ENCODE results near the gene RNF5. TPM values are rescaled to one million over a fixed set of nuclear protein-coding genes. Genes with fewer than 3 reads are reported as not detected.

The RNF5 gene
- total RNA-seq, 4 donors from 2014 or later = 54.6 to 98.3 (median 78.1) TPM

GRCh38 chr6:32179766-32180405, 1.7 kb downstream of the RNF5 start:
- no peaks in the 10 kb centered on the region for H3K27me3 ChIP-seq
- in situ Hi-C loops (cut with MboI; ENCODE audit: low sequenced_read_pairs in 4 of 4) (loop anchor here in 3 of 4 donors (25.0 kb wide), 6 partner anchors 218 to 1568 kb away; partner anchors contain the start of genes BRD2 (in 3 of the 3), HLA-DMA (in 3 of the 3), APOM (in 2 of the 3) and BAG6 (in 2 of the 3)), intact Hi-C loops (cut with DNase I; ENCODE audit: low total_unique reads) (loop anchor here (5.0 to 10.0 kb wide), 6 partner anchors 205 to 1135 kb away; partner anchors contain the start of genes B3GALT4, BRD2, CSNK2B and DXO)
- ATAC-seq (no peak), DNase-seq (no peak)
- peaks cover 0 to 19% of the 10 kb centered on the region in 2 donors for H3K36me3 ChIP-seq
- H3K9me3 ChIP-seq = no peaks in the 10 kb centered on the region
- H3K4me1 ChIP-seq = peaks cover 42 to 49% of the 10 kb centered on the region in 2 donors
- no peak for TF ChIP-seq CTCF (IDR thresholded peaks at IDR 0.05 in 4 of 5, conservative IDR thresholded peaks at IDR 0.05 in 1 of 5)
- no peak for TF ChIP-seq POLR2A (IDR thresholded peaks at IDR 0.05)
- no peak overlapping the region for H3K4me3 ChIP-seq
- H3K27ac ChIP-seq = peak overlapping the region; percentile 92 to 99 (median 96)

GRCh38 chr6:32181148-32181702, 3.0 kb downstream of the RNF5 start:
- H3K27ac ChIP-seq = peak overlapping the region in 3 of 4 donors; percentile 4 to 84 (median 62)
- in situ Hi-C loops (cut with MboI; ENCODE audit: low sequenced_read_pairs in 4 of 4) = loop anchor here in 3 of 4 donors (25.0 kb wide), 6 partner anchors 219 to 1569 kb away; partner anchors contain the start of genes BRD2 (in 3 of the 3), HLA-DMA (in 3 of the 3), APOM (in 2 of the 3) and BAG6 (in 2 of the 3)
- peaks cover 37 to 54% of the 10 kb centered on the region in 2 donors for H3K4me1 ChIP-seq
- H3K36me3 ChIP-seq = peaks cover 0 to 19% of the 10 kb centered on the region in 2 donors
- ATAC-seq (no peak), DNase-seq (no peak)
- H3K27me3 ChIP-seq = no peaks in the 10 kb centered on the region
- TF ChIP-seq POLR2A (IDR thresholded peaks at IDR 0.05) (no peak), CTCF (IDR thresholded peaks at IDR 0.05 in 4 of 5, conservative IDR thresholded peaks at IDR 0.05 in 1 of 5) (no peak)
- intact Hi-C loops (cut with DNase I; ENCODE audit: low total_unique reads) = no loop called here
- no peak overlapping the region for H3K4me3 ChIP-seq
- no peaks in the 10 kb centered on the region for H3K9me3 ChIP-seq

- peaks cover 0 to 22% of the 10 kb centered on the region in 2 donors for H3K36me3 ChIP-seq
- H3K9me3 ChIP-seq = no peaks in the 10 kb centered on the region
- peaks cover 32 to 54% of the 10 kb centered on the region in 2 donors for H3K4me1 ChIP-seq
- ATAC-seq (no peak), DNase-seq (no peak)
- H3K27ac ChIP-seq = peak overlapping the region; percentile 62 to 99 (median 83)
- no peak for TF ChIP-seq POLR2A (IDR thresholded peaks at IDR 0.05)
- TF ChIP-seq CTCF (IDR thresholded peaks at IDR 0.05 in 4 of 5, conservative IDR thresholded peaks at IDR 0.05 in 1 of 5) = no peak
- H3K27me3 ChIP-seq = no peaks in the 10 kb centered on the region
- no peak overlapping the region for H3K4me3 ChIP-seq
- in situ Hi-C loops (cut with MboI; ENCODE audit: low sequenced_read_pairs in 4 of 4) = loop anchor here in 3 of 4 donors (25.0 kb wide), 6 partner anchors 220 to 1570 kb away; partner anchors contain the start of genes BRD2 (in 3 of the 3), HLA-DMA (in 3 of the 3), APOM (in 2 of the 3) and BAG6 (in 2 of the 3)
- intact Hi-C loops (cut with DNase I; ENCODE audit: low total_unique reads) = no loop called here
These were observed 3.8 kb downstream of the RNF5 start for GRCh38 chr6:32181915-32182529.

- no peak for ATAC-seq
- in situ Hi-C loops (cut with MboI; ENCODE audit: low sequenced_read_pairs in 4 of 4) = loop anchor here in 3 of 4 donors (25.0 kb wide), 6 partner anchors 220 to 1570 kb away; partner anchors contain the start of genes BRD2 (in 3 of the 3), HLA-DMA (in 3 of the 3), APOM (in 2 of the 3) and BAG6 (in 2 of the 3)
- Histone ChIP-seq H3K9me3 (no peaks in the 10 kb centered on the region), H3K4me1 (peaks cover 31 to 51% of the 10 kb centered on the region in 2 donors), H3K4me3 (no peak overlapping the region), H3K27ac (peak overlapping the region; percentile 62 to 99 (median 83)), H3K27me3 (no peaks in the 10 kb centered on the region), H3K36me3 (peaks cover 0 to 24% of the 10 kb centered on the region in 2 donors)
- TF ChIP-seq CTCF (IDR thresholded peaks at IDR 0.05 in 4 of 5, conservative IDR thresholded peaks at IDR 0.05 in 1 of 5) (no peak), POLR2A (IDR thresholded peaks at IDR 0.05) (no peak)
- intact Hi-C loops (cut with DNase I; ENCODE audit: low total_unique reads) = no loop called here
- no peak for DNase-seq
These were observed 4.4 kb downstream of the RNF5 start for GRCh38 chr6:32182555-32182981.

Measured in gastrocnemius medialis (tissue), 4 donors.